Smooth muscle cell (in vitro differentiated cells): ENCODE data around the gene ACCS. TPM values are rescaled to one million over a fixed set of nuclear protein-coding genes. Genes with fewer than 3 reads are reported as not detected.

Source experiments
- DNase-seq: peaks from one replicate; lab custom pipeline; 2025; ENCODE audit not compliant: unreplicated experiment; lab: John Stamatoyannopoulos, UW
- H2AFZ ChIP-seq: fragments of 200-600 bp; sonication (generic); 2 replicates; pipeline ENCODE4 v1.6.0; 2016; ENCODE audit warnings: antibody characterized with exemption, low read depth, mild to moderate bottlenecking
- H3F3A ChIP-seq: fragments of 200-600 bp; sonication (generic); 2 replicates; pipeline ENCODE4 v1.6.0; 2017; ENCODE audit warnings: antibody characterized with exemption, low read depth
- H3K27ac ChIP-seq: fragments of 200-600 bp; sonication (generic); 2 replicates; pipeline ENCODE4 v1.5.1; 2016; ENCODE audit warnings: low read depth, mild to moderate bottlenecking
- H3K27me3 ChIP-seq: fragments of 200-600 bp; sonication (generic); 2 replicates; pipeline ENCODE4 v1.6.1; 2016; ENCODE audit warnings: low read depth, mild to moderate bottlenecking
- H3K36me3 ChIP-seq: fragments of 200-600 bp; sonication (generic); 2 replicates; pipeline ENCODE4 v1.5.1; 2016; ENCODE audit warnings: low read depth
- H3K4me1 ChIP-seq: fragments of 200-600 bp; sonication (generic); 2 replicates; pipeline ENCODE4 v1.5.1; 2016; ENCODE audit warnings: low read depth
- H3K4me2 ChIP-seq: fragments of 200-600 bp; sonication (generic); 2 replicates; pipeline ENCODE4 v1.6.0; 2016; ENCODE audit warnings: mild to moderate bottlenecking
- H3K4me3 ChIP-seq: fragments of 200-600 bp; sonication (generic); 2 replicates; pipeline ENCODE4 v1.5.1; 2016; ENCODE audit warnings: mild to moderate bottlenecking
- H3K79me2 ChIP-seq: fragments of 200-600 bp; sonication (generic); 2 replicates; pipeline ENCODE4 v1.6.0; 2016; ENCODE audit warnings: low read depth, mild to moderate bottlenecking
- H3K9ac ChIP-seq: fragments of 200-600 bp; sonication (generic); 2 replicates; pipeline ENCODE4 v1.6.0; 2016; ENCODE audit warnings: low read depth
- H3K9me3 ChIP-seq: fragments of 200-600 bp; sonication (generic); replicated peaks from 2 replicates; pipeline ENCODE4 v1.5.1; 2016; ENCODE audit warnings: low read depth
- H4K20me1 ChIP-seq: fragments of 200-600 bp; sonication (generic); 2 replicates; pipeline ENCODE4 v1.6.0; 2016; ENCODE audit warnings: low read depth
- CTCF ChIP-seq: fragments of 200-600 bp; sonication (generic); IDR thresholded peaks from 2 replicates; pipeline ENCODE4 v1.5.1; 2017; ENCODE audit warnings: borderline replicate concordance, mild to moderate bottlenecking, antibody characterized with exemption; ENCODE audit not compliant: insufficient read depth, poor library complexity, severe bottlenecking
- WGBS: methylation state at CpG from one replicate; pipeline ENCODE4 v1.1.7; 2016; ENCODE audit warnings: low lambda C conversion rate; 5-methylcytosine and 5-hydroxymethylcytosine counted together
- polyA plus RNA-seq: library from polyadenylated mRNA; unstranded; fragments of >200 nt; fragmentation: Nextera tagmentation; extraction: Ambion mirVana; gene quantifications from 2 replicates; pipeline ENCODE4 v1.2.1, GENCODE V29; 2016
- total RNA-seq: library from RNA; depleted of rRNA; stranded (reverse); fragments of >200 nt; gene quantifications from 2 replicates; pipeline ENCODE4 v1.2.3, GENCODE V29; 2014

ACCS gene
- total and polyA plus RNA-seq, 2 experiments from 2014 or later = 3.5 to 4.1 TPM

- 23% methylated on average over 12 of the region's 12 CpGs for WGBS
- peak; percentile 94 for TF ChIP-seq CTCF
These were observed 29.0 kb upstream of the ACCS start for GRCh38 chr11:44036811-44037657.

GRCh38 chr11:44037658-44037998 is 28.4 kb upstream of the ACCS start:
- Histone ChIP-seq H3K9ac (no peak overlapping the region), H3F3A (no peaks in the 10 kb centered on the region), H3K4me2 (no peak overlapping the region), H3K9me3 (no peaks in the 10 kb centered on the region), H3K27ac (no peak overlapping the region), H3K36me3 (no peaks in the 10 kb centered on the region), H2AFZ (no peak overlapping the region), H3K27me3 (peaks cover 4% of the 10 kb centered on the region), H3K4me3 (no peak overlapping the region), H3K4me1 (peaks cover 3% of the 10 kb centered on the region), H4K20me1 (no peaks in the 10 kb centered on the region), H3K79me2 (no peaks in the 10 kb centered on the region)
- TF ChIP-seq CTCF = no peak
- DNase-seq = no peak
- 89% methylated on average over 2 of the region's 2 CpGs for WGBS

More at GRCh38 chr11:44036811-44037657, 29.0 kb upstream of the ACCS start:
- Histone ChIP-seq H3F3A (no peaks in the 10 kb centered on the region), H4K20me1 (no peaks in the 10 kb centered on the region), H3K79me2 (no peaks in the 10 kb centered on the region), H3K27me3 (peaks cover 4% of the 10 kb centered on the region), H3K27ac (no peak overlapping the region), H3K4me2 (no peak overlapping the region), H3K36me3 (no peaks in the 10 kb centered on the region), H3K9me3 (no peaks in the 10 kb centered on the region), H3K9ac (no peak overlapping the region), H3K4me1 (peaks cover 7% of the 10 kb centered on the region), H2AFZ (peak overlapping the region; percentile 73), H3K4me3 (no peak overlapping the region)
- DNase-seq = peak; percentile 30

GRCh38 chr11:44043157-44043556 is 22.9 kb upstream of the ACCS start:
- Histone ChIP-seq H3F3A (no peaks in the 10 kb centered on the region), H3K4me2 (no peak overlapping the region), H3K9me3 (no peaks in the 10 kb centered on the region), H3K36me3 (no peaks in the 10 kb centered on the region), H3K4me3 (no peak overlapping the region), H3K79me2 (no peaks in the 10 kb centered on the region), H3K27me3 (peaks cover 4% of the 10 kb centered on the region), H4K20me1 (no peaks in the 10 kb centered on the region), H2AFZ (no peak overlapping the region), H3K4me1 (no peaks in the 10 kb centered on the region), H3K27ac (no peak overlapping the region), H3K9ac (no peak overlapping the region)
- TF ChIP-seq CTCF = no peak
- DNase-seq = no peak
- 84% methylated on average over 2 of the region's 2 CpGs for WGBS

GRCh38 chr11:44046182-44046581 is 19.9 kb upstream of the ACCS start:
- Histone ChIP-seq H3F3A (no peaks in the 10 kb centered on the region), H3K27me3 (no peaks in the 10 kb centered on the region), H3K4me1 (no peaks in the 10 kb centered on the region), H3K9me3 (no peaks in the 10 kb centered on the region), H3K79me2 (no peaks in the 10 kb centered on the region), H3K4me3 (no peak overlapping the region), H3K9ac (no peak overlapping the region), H4K20me1 (no peaks in the 10 kb centered on the region), H3K27ac (no peak overlapping the region), H3K4me2 (no peak overlapping the region), H3K36me3 (no peaks in the 10 kb centered on the region), H2AFZ (no peak overlapping the region)
- 80% methylated on average over 2 of the region's 2 CpGs for WGBS
- no peak for DNase-seq
- TF ChIP-seq CTCF = no peak
